ENCODE measurements around the gene TMOD2.

DNA sequence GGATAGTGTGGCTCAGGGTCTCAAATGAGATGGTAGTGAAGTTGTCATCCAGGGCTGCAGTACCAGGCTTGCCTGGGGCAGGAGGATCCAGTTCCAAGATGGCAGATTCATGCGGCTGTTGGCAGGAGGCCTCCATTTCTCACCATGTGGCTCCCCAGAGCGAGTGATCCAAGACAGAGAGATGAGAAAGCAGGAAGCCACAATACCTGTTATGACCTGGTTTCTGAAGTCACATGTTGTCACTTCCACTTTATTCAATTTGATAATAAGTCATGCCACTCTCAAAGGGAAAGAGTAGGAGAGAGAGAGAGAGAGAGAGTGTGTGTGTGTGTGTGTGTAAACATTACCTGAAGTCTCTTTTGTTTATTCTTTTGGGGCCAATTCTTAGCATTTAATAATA, 30.1 kb downstream of the TMOD2 start:
- TF ChIP-seq, protein P1, sequence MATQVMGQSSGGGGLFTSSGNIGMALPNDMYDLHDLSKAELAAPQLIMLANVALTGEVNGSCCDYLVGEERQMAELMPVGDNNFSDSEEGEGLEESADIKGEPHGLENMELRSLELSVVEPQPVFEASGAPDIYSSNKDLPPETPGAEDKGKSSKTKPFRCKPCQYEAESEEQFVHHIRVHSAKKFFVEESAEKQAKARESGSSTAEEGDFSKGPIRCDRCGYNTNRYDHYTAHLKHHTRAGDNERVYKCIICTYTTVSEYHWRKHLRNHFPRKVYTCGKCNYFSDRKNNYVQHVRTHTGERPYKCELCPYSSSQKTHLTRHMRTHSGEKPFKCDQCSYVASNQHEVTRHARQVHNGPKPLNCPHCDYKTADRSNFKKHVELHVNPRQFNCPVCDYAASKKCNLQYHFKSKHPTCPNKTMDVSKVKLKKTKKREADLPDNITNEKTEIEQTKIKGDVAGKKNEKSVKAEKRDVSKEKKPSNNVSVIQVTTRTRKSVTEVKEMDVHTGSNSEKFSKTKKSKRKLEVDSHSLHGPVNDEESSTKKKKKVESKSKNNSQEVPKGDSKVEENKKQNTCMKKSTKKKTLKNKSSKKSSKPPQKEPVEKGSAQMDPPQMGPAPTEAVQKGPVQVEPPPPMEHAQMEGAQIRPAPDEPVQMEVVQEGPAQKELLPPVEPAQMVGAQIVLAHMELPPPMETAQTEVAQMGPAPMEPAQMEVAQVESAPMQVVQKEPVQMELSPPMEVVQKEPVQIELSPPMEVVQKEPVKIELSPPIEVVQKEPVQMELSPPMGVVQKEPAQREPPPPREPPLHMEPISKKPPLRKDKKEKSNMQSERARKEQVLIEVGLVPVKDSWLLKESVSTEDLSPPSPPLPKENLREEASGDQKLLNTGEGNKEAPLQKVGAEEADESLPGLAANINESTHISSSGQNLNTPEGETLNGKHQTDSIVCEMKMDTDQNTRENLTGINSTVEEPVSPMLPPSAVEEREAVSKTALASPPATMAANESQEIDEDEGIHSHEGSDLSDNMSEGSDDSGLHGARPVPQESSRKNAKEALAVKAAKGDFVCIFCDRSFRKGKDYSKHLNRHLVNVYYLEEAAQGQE (IDR thresholded peaks at IDR 0.05; ENCODE audit: low read depth): no peak
- TF ChIP-seq, protein P2, sequence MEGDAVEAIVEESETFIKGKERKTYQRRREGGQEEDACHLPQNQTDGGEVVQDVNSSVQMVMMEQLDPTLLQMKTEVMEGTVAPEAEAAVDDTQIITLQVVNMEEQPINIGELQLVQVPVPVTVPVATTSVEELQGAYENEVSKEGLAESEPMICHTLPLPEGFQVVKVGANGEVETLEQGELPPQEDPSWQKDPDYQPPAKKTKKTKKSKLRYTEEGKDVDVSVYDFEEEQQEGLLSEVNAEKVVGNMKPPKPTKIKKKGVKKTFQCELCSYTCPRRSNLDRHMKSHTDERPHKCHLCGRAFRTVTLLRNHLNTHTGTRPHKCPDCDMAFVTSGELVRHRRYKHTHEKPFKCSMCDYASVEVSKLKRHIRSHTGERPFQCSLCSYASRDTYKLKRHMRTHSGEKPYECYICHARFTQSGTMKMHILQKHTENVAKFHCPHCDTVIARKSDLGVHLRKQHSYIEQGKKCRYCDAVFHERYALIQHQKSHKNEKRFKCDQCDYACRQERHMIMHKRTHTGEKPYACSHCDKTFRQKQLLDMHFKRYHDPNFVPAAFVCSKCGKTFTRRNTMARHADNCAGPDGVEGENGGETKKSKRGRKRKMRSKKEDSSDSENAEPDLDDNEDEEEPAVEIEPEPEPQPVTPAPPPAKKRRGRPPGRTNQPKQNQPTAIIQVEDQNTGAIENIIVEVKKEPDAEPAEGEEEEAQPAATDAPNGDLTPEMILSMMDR (IDR thresholded peaks at IDR 0.05 in 2 of 3, conservative IDR thresholded peaks at IDR 0.05 in 1 of 3; ENCODE audit: borderline replicate concordance in 1 of 3, insufficient read depth in 1 of 3, low read depth in 2 of 3, low read length in 2 of 3): no peak
- TF ChIP-seq, protein P3, sequence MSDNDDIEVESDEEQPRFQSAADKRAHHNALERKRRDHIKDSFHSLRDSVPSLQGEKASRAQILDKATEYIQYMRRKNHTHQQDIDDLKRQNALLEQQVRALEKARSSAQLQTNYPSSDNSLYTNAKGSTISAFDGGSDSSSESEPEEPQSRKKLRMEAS (IDR thresholded peaks at IDR 0.05): no peak
- TF ChIP-seq EZH2 (IDR thresholded peaks at IDR 0.05) (no peak), ZNF274 (IDR thresholded peaks at IDR 0.05; ENCODE audit: low read depth, low read length) (no peak), RAD21 (IDR thresholded peaks at IDR 0.05; ENCODE audit: low read depth) (no peak), YY1 (IDR thresholded peaks at IDR 0.05; ENCODE audit: extremely low read depth, insufficient replicate concordance, low read depth, low read length) (no peak)
- TF ChIP-seq, protein P4, sequence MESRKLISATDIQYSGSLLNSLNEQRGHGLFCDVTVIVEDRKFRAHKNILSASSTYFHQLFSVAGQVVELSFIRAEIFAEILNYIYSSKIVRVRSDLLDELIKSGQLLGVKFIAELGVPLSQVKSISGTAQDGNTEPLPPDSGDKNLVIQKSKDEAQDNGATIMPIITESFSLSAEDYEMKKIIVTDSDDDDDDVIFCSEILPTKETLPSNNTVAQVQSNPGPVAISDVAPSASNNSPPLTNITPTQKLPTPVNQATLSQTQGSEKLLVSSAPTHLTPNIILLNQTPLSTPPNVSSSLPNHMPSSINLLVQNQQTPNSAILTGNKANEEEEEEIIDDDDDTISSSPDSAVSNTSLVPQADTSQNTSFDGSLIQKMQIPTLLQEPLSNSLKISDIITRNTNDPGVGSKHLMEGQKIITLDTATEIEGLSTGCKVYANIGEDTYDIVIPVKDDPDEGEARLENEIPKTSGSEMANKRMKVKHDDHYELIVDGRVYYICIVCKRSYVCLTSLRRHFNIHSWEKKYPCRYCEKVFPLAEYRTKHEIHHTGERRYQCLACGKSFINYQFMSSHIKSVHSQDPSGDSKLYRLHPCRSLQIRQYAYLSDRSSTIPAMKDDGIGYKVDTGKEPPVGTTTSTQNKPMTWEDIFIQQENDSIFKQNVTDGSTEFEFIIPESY (IDR thresholded peaks at IDR 0.05; ENCODE audit: extremely low read depth, insufficient replicate concordance, low read length): no peak
